SU-DHL-6 (cell line): ENCODE results near the gene FKBP5.

Experiments
- H2AFZ ChIP-seq: fragments of 200-600 bp; sonication (generic); 2 replicates; pipeline ENCODE4 v1.6.1; 2014; ENCODE audit warnings: low read depth, mild to moderate bottlenecking, moderate library complexity, mixed read lengths, antibody characterized with exemption, low read length; ENCODE audit not compliant: severe bottlenecking
- H3F3A ChIP-seq: fragments of 200-600 bp; shearing (Covaris generic); 2 replicates; pipeline ENCODE4 v1.6.0; 2016; ENCODE audit warnings: antibody characterized with exemption, mild to moderate bottlenecking; ENCODE audit not compliant: insufficient read depth
- H3K27ac ChIP-seq: fragments of 200-600 bp; sonication (generic); 2 replicates; pipeline ENCODE4 v1.5.1; 2016; ENCODE audit warnings: low read depth, mild to moderate bottlenecking, low read length, moderate library complexity, mixed read lengths
- H3K27me3 ChIP-seq: fragments of 200-600 bp; sonication (generic), shearing (Covaris generic); 2 replicates; pipeline ENCODE4 v1.6.0; 2014; ENCODE audit warnings: mild to moderate bottlenecking, low read length
- H3K36me3 ChIP-seq: fragments of 200-600 bp; sonication (generic); 2 replicates; pipeline ENCODE4 v1.6.1; 2014; ENCODE audit warnings: mild to moderate bottlenecking, low read length, mixed read lengths
- H3K4me2 ChIP-seq: fragments of 300-600, 200-600 bp; shearing (Covaris generic), sonication (generic); 2 replicates; pipeline ENCODE4 v1.6.0; 2014; ENCODE audit warnings: low read length, low read depth, mild to moderate bottlenecking; ENCODE audit not compliant: poor library complexity, severe bottlenecking
- H3K4me3 ChIP-seq: fragments of 200-600 bp; sonication (generic); 2 replicates; pipeline ENCODE4 v1.5.1; 2014; ENCODE audit warnings: antibody characterized with exemption, low read length, mild to moderate bottlenecking, mixed read lengths; ENCODE audit not compliant: insufficient read depth, poor library complexity, severe bottlenecking
- H3K79me2 ChIP-seq: fragments of 200-600 bp; sonication (generic); 2 replicates; pipeline ENCODE4 v1.6.1; 2014; ENCODE audit warnings: mild to moderate bottlenecking, low read length, moderate library complexity; ENCODE audit not compliant: insufficient read depth
- H3K9ac ChIP-seq: fragments of 200-600 bp; sonication (generic); 2 replicates; pipeline ENCODE4 v1.7.0; 2014; ENCODE audit warnings: mild to moderate bottlenecking, low read length
- H3K9me2 ChIP-seq: fragments of 200-600 bp; sonication (generic); replicated peaks from 2 replicates; pipeline ENCODE4 v1.6.1; 2014; ENCODE audit warnings: low read length; ENCODE audit not compliant: insufficient read depth
- H3K9me3 ChIP-seq: fragments of 200-600 bp; sonication (generic); 2 replicates; pipeline ENCODE4 v1.6.1; 2014; ENCODE audit warnings: low read length, mixed read lengths; ENCODE audit not compliant: insufficient read depth
- H4K20me1 ChIP-seq: fragments of 200-600 bp; sonication (generic); 2 replicates; pipeline ENCODE4 v1.6.1; 2014; ENCODE audit warnings: low read depth, mild to moderate bottlenecking, antibody characterized with exemption, low read length, moderate library complexity, mixed read lengths
- CTCF ChIP-seq: fragments of 200-600 bp; sonication (generic); IDR thresholded peaks from one replicate; pipeline ENCODE4 v1.5.1; 2017; ENCODE audit warnings: antibody characterized with exemption, mild to moderate bottlenecking, low read length, moderate library complexity; ENCODE audit not compliant: insufficient read depth, poor library complexity, severe bottlenecking
- EZH2phosphoT487 ChIP-seq: fragments of 200-600 bp; sonication (generic), shearing (Covaris generic); conservative IDR thresholded peaks from 2 replicates; pipeline ENCODE4 v1.6.1; 2018; ENCODE audit warnings: mild to moderate bottlenecking, antibody characterized with exemption, low read length, moderate library complexity, mixed read lengths

Gene FKBP5

GRCh38 chr6:35662999-35663398, 25.7 kb downstream of the FKBP5 start:
- peak overlapping the region; percentile 52 for H3K4me2 ChIP-seq
- no peaks in the 10 kb centered on the region for H3K9me3 ChIP-seq
- no peak overlapping the region for H3K4me3 ChIP-seq
- H3K27ac ChIP-seq, result peak overlapping the region; percentile 0; the same call in 1 of the 2 replicates
- H3K79me2 ChIP-seq, result peaks cover 68% of the 10 kb centered on the region
- 0 out of 2 replicates have a peak, but pooled peaks cover under 1% of the 10 kb centered on the region for H3K36me3 ChIP-seq
- TF ChIP-seq EZH2phosphoT487 (no peak), CTCF (no peak)
- peaks cover 24% of the 10 kb centered on the region for H3F3A ChIP-seq
- H3K27me3 ChIP-seq, result no peaks in the 10 kb centered on the region
- H2AFZ ChIP-seq, result no peak overlapping the region
- H3K9ac ChIP-seq, result no peak overlapping the region
- peaks cover under 1% of the 10 kb centered on the region; the same call in 1 of the 2 replicates for H4K20me1 ChIP-seq
- no peaks in the 10 kb centered on the region for H3K9me2 ChIP-seq

- Histone ChIP-seq H3K27me3 (no peaks in the 10 kb centered on the region), H3K4me3 (no peak overlapping the region), H4K20me1 (peaks cover 30% of the 10 kb centered on the region), H3K9ac (no peak overlapping the region), H3K9me2 (no peaks in the 10 kb centered on the region), H3K27ac (no peak overlapping the region), H2AFZ (no peak overlapping the region), H3F3A (peaks cover 9% of the 10 kb centered on the region; the same call in 1 of the 2 replicates), H3K4me2 (no peak overlapping the region), H3K36me3 (0 out of 2 replicates have a peak, but pooled peaks cover 10% of the 10 kb centered on the region), H3K79me2 (peaks cover 76% of the 10 kb centered on the region), H3K9me3 (no peaks in the 10 kb centered on the region)
- TF ChIP-seq CTCF, result no peak
- TF ChIP-seq EZH2phosphoT487, result no peak
These were observed 33.8 kb downstream of the FKBP5 start for GRCh38 chr6:35654883-35655282.

- TF ChIP-seq CTCF (no peak), EZH2phosphoT487 (no peak)
- Histone ChIP-seq H3K9me3 (no peaks in the 10 kb centered on the region), H3K79me2 (peaks cover 88% of the 10 kb centered on the region), H2AFZ (no peak overlapping the region), H3K27ac (no peak overlapping the region), H3K9me2 (no peaks in the 10 kb centered on the region), H4K20me1 (peaks cover 31% of the 10 kb centered on the region), H3K4me2 (no peak overlapping the region), H3K27me3 (no peaks in the 10 kb centered on the region), H3K4me3 (no peak overlapping the region), H3K36me3 (peaks cover 16% of the 10 kb centered on the region; the same call in 1 of the 2 replicates), H3F3A (peaks cover 14% of the 10 kb centered on the region; the same call in 1 of the 2 replicates), H3K9ac (no peak overlapping the region)
These were observed 37.5 kb downstream of the FKBP5 start for GRCh38 chr6:35651244-35651643.
